Measurements from ENCODE around the gene ACO2. TPM values are rescaled to one million over a fixed set of nuclear protein-coding genes. Genes with fewer than 3 reads are reported as not detected.

Gene ACO2
- total and polyA plus RNA-seq, 12 donors: 35.5 to 212 (median 134) TPM

GRCh38 chr22:41548830-41549211 lies 79.9 kb downstream of the ACO2 start:
- no peak overlapping the region for H3K27ac ChIP-seq
- no peaks in the 10 kb centered on the region for H3K27me3 ChIP-seq
- intact Hi-C loops (cut with DNase I): loop anchor here in 1 of 2 donors (10.0 kb wide), 1 partner anchor 46 kb away; no protein-coding TSS in a partner anchor
- no peak for TF ChIP-seq POLR2A (IDR thresholded peaks at IDR 0.05)
- TF ChIP-seq, protein P1, sequence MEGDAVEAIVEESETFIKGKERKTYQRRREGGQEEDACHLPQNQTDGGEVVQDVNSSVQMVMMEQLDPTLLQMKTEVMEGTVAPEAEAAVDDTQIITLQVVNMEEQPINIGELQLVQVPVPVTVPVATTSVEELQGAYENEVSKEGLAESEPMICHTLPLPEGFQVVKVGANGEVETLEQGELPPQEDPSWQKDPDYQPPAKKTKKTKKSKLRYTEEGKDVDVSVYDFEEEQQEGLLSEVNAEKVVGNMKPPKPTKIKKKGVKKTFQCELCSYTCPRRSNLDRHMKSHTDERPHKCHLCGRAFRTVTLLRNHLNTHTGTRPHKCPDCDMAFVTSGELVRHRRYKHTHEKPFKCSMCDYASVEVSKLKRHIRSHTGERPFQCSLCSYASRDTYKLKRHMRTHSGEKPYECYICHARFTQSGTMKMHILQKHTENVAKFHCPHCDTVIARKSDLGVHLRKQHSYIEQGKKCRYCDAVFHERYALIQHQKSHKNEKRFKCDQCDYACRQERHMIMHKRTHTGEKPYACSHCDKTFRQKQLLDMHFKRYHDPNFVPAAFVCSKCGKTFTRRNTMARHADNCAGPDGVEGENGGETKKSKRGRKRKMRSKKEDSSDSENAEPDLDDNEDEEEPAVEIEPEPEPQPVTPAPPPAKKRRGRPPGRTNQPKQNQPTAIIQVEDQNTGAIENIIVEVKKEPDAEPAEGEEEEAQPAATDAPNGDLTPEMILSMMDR (IDR thresholded peaks at IDR 0.05): no peak
- H3K4me3 ChIP-seq: no peak overlapping the region
- H3K36me3 ChIP-seq (replicated peaks in 1 of 2): no peaks in the 10 kb centered on the region
- H3K9me3 ChIP-seq (replicated peaks in 1 of 3): no peaks in the 10 kb centered on the region
- peaks cover 0 to 7% of the 10 kb centered on the region in 2 donors for H3K4me1 ChIP-seq (replicated peaks in 1 of 2)
- no peak for DNase-seq
- 71 to 80% (median 77%) methylated on average over 4 to 5 of the region's 5 CpGs for WGBS, 4 donors

DNA sequence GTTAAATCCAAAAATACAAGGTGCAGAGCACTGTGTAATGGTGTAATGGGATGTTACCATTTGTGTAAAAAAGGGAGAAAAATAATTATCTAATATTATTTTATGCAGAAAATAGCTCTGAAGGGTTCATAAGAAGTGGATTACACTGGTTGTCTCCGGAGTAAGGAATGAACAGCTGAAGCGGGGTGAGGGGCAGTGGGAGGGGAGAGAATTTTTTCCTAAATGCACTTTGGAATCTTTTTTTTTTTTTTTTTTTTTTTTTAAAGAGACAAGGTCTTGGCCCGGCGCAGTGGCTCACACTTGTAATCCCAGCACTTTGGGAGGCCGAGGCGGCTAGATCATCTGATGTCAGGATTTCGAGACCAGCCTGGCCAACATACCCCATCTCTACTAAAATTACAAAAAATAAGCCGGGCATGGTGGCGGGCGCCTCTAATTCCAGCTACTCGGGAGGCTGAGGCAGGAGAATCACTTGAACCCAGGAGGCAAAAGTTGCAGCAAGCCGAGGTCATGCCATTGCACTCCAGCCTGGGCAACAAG lies 82.1 kb downstream of the ACO2 start:
- intact Hi-C loops (cut with DNase I): no loop called here

DNA sequence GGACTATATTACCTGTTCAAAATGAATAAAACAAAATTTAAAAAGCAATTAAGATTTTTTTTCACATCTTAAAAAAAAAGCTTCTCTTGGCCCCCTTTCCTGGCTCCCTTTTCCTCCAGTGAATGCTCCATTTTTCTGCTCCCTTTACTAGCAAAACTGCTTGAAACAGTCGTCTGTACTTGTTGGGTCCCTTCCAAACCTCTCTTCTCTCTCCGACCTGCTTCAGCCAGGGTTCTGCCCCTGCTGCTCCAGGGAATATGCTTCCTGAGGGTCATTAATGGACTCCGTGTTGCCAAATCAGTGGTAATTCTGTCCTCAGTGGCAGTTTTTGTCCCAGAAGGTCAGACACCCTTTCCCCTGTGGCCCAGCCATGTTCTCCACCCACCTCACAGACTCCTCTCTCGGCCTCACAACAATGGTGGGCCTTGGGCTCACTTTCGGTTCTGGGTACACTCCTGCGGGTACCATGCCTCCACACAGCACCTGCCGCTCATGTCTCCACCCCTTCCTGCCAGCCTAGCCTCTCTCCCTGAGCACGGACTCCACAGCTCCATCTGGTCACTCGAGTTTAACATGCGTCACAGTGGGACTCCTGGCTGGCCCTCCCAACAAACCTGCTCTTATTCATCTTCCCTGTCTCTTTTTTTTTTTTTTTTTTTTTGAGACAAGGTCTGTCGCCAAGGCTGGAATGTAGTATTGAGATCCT lies 83.1 kb downstream of the ACO2 start:
- H3K4me3 ChIP-seq: no peak overlapping the region
- peaks cover 1 to 3% of the 10 kb centered on the region in 2 donors for H3K4me1 ChIP-seq (replicated peaks in 1 of 2)
- H3K9me3 ChIP-seq (replicated peaks in 1 of 3): no peaks in the 10 kb centered on the region
- no peaks in the 10 kb centered on the region for H3K36me3 ChIP-seq (replicated peaks in 1 of 2)
- intact Hi-C loops (cut with DNase I): no loop called here
- H3K27ac ChIP-seq: no peak overlapping the region
- no peaks in the 10 kb centered on the region for H3K27me3 ChIP-seq
- TF ChIP-seq, protein P1 (IDR thresholded peaks at IDR 0.05): no peak
- no peak for TF ChIP-seq POLR2A (IDR thresholded peaks at IDR 0.05)
- WGBS, 4 donors: 71 to 76% (median 73%) methylated on average over 10 to 11 of the region's 11 CpGs
- DNase-seq: no peak

More for the DNA sequence above, 82.1 kb downstream of the ACO2 start:
- Histone ChIP-seq H3K9me3 (replicated peaks in 1 of 3) (no peaks in the 10 kb centered on the region), H3K27me3 (no peaks in the 10 kb centered on the region), H3K4me3 (no peak overlapping the region), H3K27ac (no peak overlapping the region), H3K4me1 (replicated peaks in 1 of 2) (no peaks in the 10 kb centered on the region), H3K36me3 (replicated peaks in 1 of 2) (no peaks in the 10 kb centered on the region)
- no peak for DNase-seq
- TF ChIP-seq POLR2A (IDR thresholded peaks at IDR 0.05): no peak
- TF ChIP-seq, protein P1 (IDR thresholded peaks at IDR 0.05): no peak
- 81 to 93% (median 86%) methylated on average over 12 of the region's 12 CpGs for WGBS, 4 donors

- intact Hi-C loops (cut with DNase I): no loop called here
- DNase-seq: peak in 2 of 7 donors; percentile 21 to 33
- TF ChIP-seq, protein P1 (IDR thresholded peaks at IDR 0.05): no peak
- TF ChIP-seq POLR2A (IDR thresholded peaks at IDR 0.05): no peak
- Histone ChIP-seq H3K4me1 (replicated peaks in 1 of 2) (peaks cover 19 to 24% of the 10 kb centered on the region in 2 donors), H3K9me3 (replicated peaks in 1 of 3) (no peaks in the 10 kb centered on the region), H3K27ac (no peak overlapping the region), H3K4me3 (no peak overlapping the region), H3K27me3 (no peaks in the 10 kb centered on the region), H3K36me3 (replicated peaks in 1 of 2) (no peaks in the 10 kb centered on the region)
- 75 to 96% (median 83%) methylated on average over 3 to 7 of the region's 7 CpGs for WGBS, 4 donors
These were observed 86.5 kb downstream of the ACO2 start for GRCh38 chr22:41555325-41555982.
